Esophagus muscularis mucosa (tissue), 4 donors: Measurements from ENCODE around the gene DTNA.

Source experiments
- EP300 ChIP-seq: sonication (generic); formaldehyde crosslinking; IDR thresholded peaks from one replicate; pipeline ENCODE4 v1.6.1; 2017; ENCODE audit warnings: antibody characterized with exemption
- POLR2A ChIP-seq: fragments of 450-650 bp; IDR thresholded peaks from one replicate; pipeline ENCODE4 v1.6.1; 2017; ENCODE audit warnings: antibody characterized with exemption, moderate library complexity, mild to moderate bottlenecking, low read depth
- POLR2AphosphoS5 ChIP-seq, 2 donors: sonication (generic); formaldehyde crosslinking; IDR thresholded peaks; one replicate each; pipeline ENCODE4 v1.6.1; 2017; ENCODE audit warnings: antibody characterized with exemption in 2 of 2
- TF ChIP-seq, protein P1 (sequence below), 3 experiments: fragments of 200-600 bp in 2 of 3; fragments of 450-650 bp in 1 of 3; sonication (generic) in 2 of 3; IDR thresholded peaks; one replicate each; pipeline ENCODE4 v1.5.1; 2017 to 2019; ENCODE audit warnings: antibody characterized with exemption in 3 of 3, mild to moderate bottlenecking in 2 of 3, moderate library complexity in 1 of 3

DNA sequence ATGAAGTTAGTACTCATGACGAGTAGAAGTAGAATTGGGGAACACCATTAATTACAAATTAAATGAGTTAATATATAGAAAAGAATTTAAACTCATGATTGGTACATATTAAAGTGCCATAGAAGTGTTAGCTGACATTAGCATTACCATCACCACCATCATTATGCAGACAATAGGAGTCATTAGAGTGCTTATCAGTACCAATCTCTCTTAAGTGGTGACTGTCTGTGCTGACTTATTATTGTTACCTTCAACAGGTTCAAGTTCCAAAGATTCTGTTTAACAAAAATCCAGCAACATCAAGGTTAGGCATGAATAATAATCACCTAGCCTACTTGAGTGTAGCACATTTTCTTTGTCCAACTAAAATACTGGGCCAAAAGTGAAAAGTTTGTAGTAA, 222.3 kb downstream of the DTNA start:
- TF ChIP-seq, protein P1, sequence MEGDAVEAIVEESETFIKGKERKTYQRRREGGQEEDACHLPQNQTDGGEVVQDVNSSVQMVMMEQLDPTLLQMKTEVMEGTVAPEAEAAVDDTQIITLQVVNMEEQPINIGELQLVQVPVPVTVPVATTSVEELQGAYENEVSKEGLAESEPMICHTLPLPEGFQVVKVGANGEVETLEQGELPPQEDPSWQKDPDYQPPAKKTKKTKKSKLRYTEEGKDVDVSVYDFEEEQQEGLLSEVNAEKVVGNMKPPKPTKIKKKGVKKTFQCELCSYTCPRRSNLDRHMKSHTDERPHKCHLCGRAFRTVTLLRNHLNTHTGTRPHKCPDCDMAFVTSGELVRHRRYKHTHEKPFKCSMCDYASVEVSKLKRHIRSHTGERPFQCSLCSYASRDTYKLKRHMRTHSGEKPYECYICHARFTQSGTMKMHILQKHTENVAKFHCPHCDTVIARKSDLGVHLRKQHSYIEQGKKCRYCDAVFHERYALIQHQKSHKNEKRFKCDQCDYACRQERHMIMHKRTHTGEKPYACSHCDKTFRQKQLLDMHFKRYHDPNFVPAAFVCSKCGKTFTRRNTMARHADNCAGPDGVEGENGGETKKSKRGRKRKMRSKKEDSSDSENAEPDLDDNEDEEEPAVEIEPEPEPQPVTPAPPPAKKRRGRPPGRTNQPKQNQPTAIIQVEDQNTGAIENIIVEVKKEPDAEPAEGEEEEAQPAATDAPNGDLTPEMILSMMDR (IDR thresholded peaks at IDR 0.05), result no peak
- TF ChIP-seq POLR2AphosphoS5 (IDR thresholded peaks at IDR 0.05) (no peak), POLR2A (no peak), EP300 (no peak)
